PFSK-1 (cell line): ENCODE data around the gene MAPK8IP3.

ENCODE experiments used
- POLR2AphosphoS5 ChIP-seq: IDR thresholded peaks from 2 replicates; pipeline ENCODE4 v1.6.1; 2012; ENCODE audit warnings: low read depth, mild to moderate bottlenecking, control low read depth, low read length, moderate library complexity
- REST ChIP-seq, 2 experiments: IDR thresholded peaks; 2 replicates each; pipeline versions ENCODE4 v1.6.1 to v1.8.0; 2011 to 2012; ENCODE audit warnings: low read depth in 2 of 2, low read length in 2 of 2, control low read depth in 1 of 2, inconsistent platforms in 1 of 2, mild to moderate bottlenecking in 1 of 2, moderate library complexity in 1 of 2; ENCODE audit not compliant: insufficient read depth in 1 of 2
- SIN3A ChIP-seq: IDR thresholded peaks from 2 replicates; pipeline ENCODE4 v1.6.1; 2012; ENCODE audit warnings: mild to moderate bottlenecking, low read length, moderate library complexity, borderline replicate concordance; ENCODE audit not compliant: insufficient read depth
- TAF1 ChIP-seq: IDR thresholded peaks from 2 replicates; pipeline ENCODE4 v1.6.1; 2012; ENCODE audit warnings: low read length, control low read depth, borderline replicate concordance; ENCODE audit not compliant: insufficient read depth

DNA sequence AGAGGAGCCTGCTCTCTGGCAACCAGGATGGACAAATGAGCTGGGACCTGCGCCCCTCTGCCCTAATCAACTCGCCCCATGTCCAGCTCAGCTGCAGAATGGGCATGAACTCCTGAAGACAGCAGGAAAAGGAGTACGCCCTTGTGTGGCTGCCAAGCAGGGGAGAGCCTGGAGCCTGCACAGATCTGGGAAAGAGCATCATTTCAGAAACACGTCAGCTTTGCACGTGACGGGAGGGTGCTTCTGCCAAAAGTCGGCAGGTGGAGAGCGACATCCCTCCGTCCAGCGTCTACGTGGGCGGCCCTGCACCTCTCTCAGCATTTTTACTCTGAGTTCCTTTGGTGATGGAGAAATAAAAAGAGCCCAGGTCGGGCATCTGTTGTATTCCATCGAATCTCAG lies 46.9 kb downstream of the MAPK8IP3 start:
- TF ChIP-seq POLR2AphosphoS5 (no peak), REST (IDR thresholded peaks at IDR 0.05; ENCODE audit: insufficient read depth in 1 of 2, low read depth in 2 of 2, low read length in 2 of 2) (no peak), TAF1 (no peak), SIN3A (no peak)
